GM13977 (cell line): ENCODE data around the gene IGF2R.
"Not testable (repeated sequence)": the region's sequence is repeated elsewhere in the genome, so short reads cannot be mapped to it uniquely, and the experiment has no call there.

ENCODE experiments used
- DNase-seq: peaks from one replicate; pipeline ENCODE4 v3.0.0; 2012; ENCODE audit warnings: low spot score
- CTCF ChIP-seq: IDR thresholded peaks from 2 replicates; pipeline ENCODE4 v1.5.1; 2012; ENCODE audit warnings: mild to moderate bottlenecking, control low read depth; ENCODE audit not compliant: insufficient read depth; ENCODE audit errors: extremely low read depth, missing control alignments
- in situ Hi-C: fragments of 300-500 bp; cut with MboI; formaldehyde crosslinking; loops from one replicate; pipeline ENCODE4 v1.12.0; 2022; ENCODE audit warnings: low sequenced_read_pairs, low pct_unique_long_range_greater_than_20kb, mixed read lengths, inconsistent platforms; ENCODE audit not compliant: unreplicated experiment

Gene IGF2R

GRCh38 chr6:160129881-160130615 is 161.2 kb downstream of the IGF2R start:
- no peak for TF ChIP-seq CTCF
- in situ Hi-C loops, result no loop called here
- peak; percentile 13 for DNase-seq

- DNase-seq, result peak; percentile 5
- no peak for TF ChIP-seq CTCF
- in situ Hi-C loops, result no loop called here
Measured at GRCh38 chr6:160130729-160131484, 162.0 kb downstream of the IGF2R start.

GRCh38 chr6:160131636-160132296 is 162.9 kb downstream of the IGF2R start:
- DNase-seq, result peak; percentile 24
- no peak for TF ChIP-seq CTCF
- in situ Hi-C loops, result no loop called here

- no peak for DNase-seq
- in situ Hi-C loops, result no loop called here
- TF ChIP-seq CTCF, result no peak
Measured at GRCh38 chr6:160132297-160132637, 163.4 kb downstream of the IGF2R start.

GRCh38 chr6:160132776-160133338 is 164.0 kb downstream of the IGF2R start:
- TF ChIP-seq CTCF, result no peak
- in situ Hi-C loops, result no loop called here
- DNase-seq, result peak; percentile 33

- in situ Hi-C loops, result no loop called here
- no peak for TF ChIP-seq CTCF
- peak; percentile 13 for DNase-seq
Measured at GRCh38 chr6:160133441-160134336, 164.8 kb downstream of the IGF2R start.

GRCh38 chr6:160134337-160134751 is 165.5 kb downstream of the IGF2R start:
- DNase-seq, result peak; percentile 13
- in situ Hi-C loops, result not testable (repeated sequence)
